ENCODE results near the gene BICD1. TPM values are rescaled to one million over a fixed set of nuclear protein-coding genes. Genes with fewer than 3 reads are reported as not detected.
"Not testable (repeated sequence)": the region's sequence is repeated elsewhere in the genome, so short reads cannot be mapped to it uniquely, and the experiment has no call there.

BICD1 gene
- total and polyA plus RNA-seq, 2 donors (not counting 1 experiment from before 2014, with no cell fraction given): 11.1 to 12.4 TPM

- no peak overlapping the region for H3K4me3 ChIP-seq (replicated peaks in 1 of 4; ENCODE audit: control extremely low read depth in 1 of 4, insufficient read depth in 1 of 4, low read depth in 3 of 4, low read length in 4 of 4)
- no peak overlapping the region for H3K4me2 ChIP-seq (ENCODE audit: extremely low read depth, insufficient read depth, low read length)
- TF ChIP-seq EZH2 (IDR thresholded peaks at IDR 0.05; ENCODE audit: low read length, missing control alignments) (no peak), CTCF (conservative IDR thresholded peaks at IDR 0.05 in 1 of 2, IDR thresholded peaks at IDR 0.05 in 1 of 2; ENCODE audit: low read depth in 1 of 2, low read length in 2 of 2) (no peak)
- H3K9ac ChIP-seq (ENCODE audit: insufficient read depth, low read length): no peak overlapping the region
- H3K27me3 ChIP-seq (ENCODE audit: control insufficient read depth, insufficient read depth, low read length): no peaks in the 10 kb centered on the region
- no peaks in the 10 kb centered on the region for H4K20me1 ChIP-seq (ENCODE audit: control insufficient read depth, extremely low read depth, insufficient read depth, low read length)
- H3K36me3 ChIP-seq (ENCODE audit: control insufficient read depth, insufficient read depth, low read length): no peaks in the 10 kb centered on the region
- H3K27ac ChIP-seq (ENCODE audit: insufficient read depth, low read length): no peak overlapping the region
- no peaks in the 10 kb centered on the region for H3K9me3 ChIP-seq (ENCODE audit: control insufficient read depth, insufficient read depth, low read depth, low read length)
- no peaks in the 10 kb centered on the region for H3K79me2 ChIP-seq (ENCODE audit: control insufficient read depth, insufficient read depth, low read length)
- no peak overlapping the region for H2AFZ ChIP-seq (ENCODE audit: low read length)
- DNase-seq (ENCODE audit: low read depth in 2 of 2): no peak
- no peaks in the 10 kb centered on the region for H3K4me1 ChIP-seq (ENCODE audit: control insufficient read depth, extremely low read depth, insufficient read depth, low read length)
Observed at GRCh38 chr12:32230613-32230993, 124.0 kb downstream of the BICD1 start.

GRCh38 chr12:32231361-32231760 lies 124.7 kb downstream of the BICD1 start:
- not testable (repeated sequence) for H3K9ac ChIP-seq (ENCODE audit: insufficient read depth, low read length); H3K27ac ChIP-seq (ENCODE audit: insufficient read depth, low read length); H3K9me3 ChIP-seq (ENCODE audit: control insufficient read depth, insufficient read depth, low read depth, low read length); H3K36me3 ChIP-seq (ENCODE audit: control insufficient read depth, insufficient read depth, low read length); H3K4me3 ChIP-seq (replicated peaks in 1 of 4; ENCODE audit: control extremely low read depth in 1 of 4, insufficient read depth in 1 of 4, low read depth in 3 of 4, low read length in 4 of 4); H3K4me1 ChIP-seq (ENCODE audit: control insufficient read depth, extremely low read depth, insufficient read depth, low read length); H3K79me2 ChIP-seq (ENCODE audit: control insufficient read depth, insufficient read depth, low read length); H2AFZ ChIP-seq (ENCODE audit: low read length); H3K4me2 ChIP-seq (ENCODE audit: extremely low read depth, insufficient read depth, low read length); DNase-seq (ENCODE audit: low read depth in 2 of 2); H3K27me3 ChIP-seq (ENCODE audit: control insufficient read depth, insufficient read depth, low read length); H4K20me1 ChIP-seq (ENCODE audit: control insufficient read depth, extremely low read depth, insufficient read depth, low read length)

GRCh38 chr12:32233568-32233967 lies 126.9 kb downstream of the BICD1 start:
- Histone ChIP-seq H3K79me2 (ENCODE audit: control insufficient read depth, insufficient read depth, low read length) (no peaks in the 10 kb centered on the region), H3K4me2 (ENCODE audit: extremely low read depth, insufficient read depth, low read length) (no peak overlapping the region), H3K27me3 (ENCODE audit: control insufficient read depth, insufficient read depth, low read length) (no peaks in the 10 kb centered on the region), H2AFZ (ENCODE audit: low read length) (no peak overlapping the region), H3K27ac (ENCODE audit: insufficient read depth, low read length) (no peak overlapping the region), H3K36me3 (ENCODE audit: control insufficient read depth, insufficient read depth, low read length) (no peaks in the 10 kb centered on the region), H4K20me1 (ENCODE audit: control insufficient read depth, extremely low read depth, insufficient read depth, low read length) (no peaks in the 10 kb centered on the region), H3K9me3 (ENCODE audit: control insufficient read depth, insufficient read depth, low read depth, low read length) (no peaks in the 10 kb centered on the region), H3K4me1 (ENCODE audit: control insufficient read depth, extremely low read depth, insufficient read depth, low read length) (no peaks in the 10 kb centered on the region), H3K4me3 (replicated peaks in 1 of 4; ENCODE audit: control extremely low read depth in 1 of 4, insufficient read depth in 1 of 4, low read depth in 3 of 4, low read length in 4 of 4) (no peak overlapping the region), H3K9ac (ENCODE audit: insufficient read depth, low read length) (no peak overlapping the region)
- TF ChIP-seq EZH2 (IDR thresholded peaks at IDR 0.05; ENCODE audit: low read length, missing control alignments) (no peak), CTCF (conservative IDR thresholded peaks at IDR 0.05 in 1 of 2, IDR thresholded peaks at IDR 0.05 in 1 of 2; ENCODE audit: low read depth in 1 of 2, low read length in 2 of 2) (no peak)
- no peak for DNase-seq (ENCODE audit: low read depth in 2 of 2)
